ENCODE measurements around the gene POFUT2.

The POFUT2 gene

GRCh38 chr21:45287438-45288391 is at the start of gene POFUT2:
POFUT2 (minus strand) TSS chr21:45287895; CDS start chr21:45287871, 24 bp downstream.
- DNase-seq: peak; percentile 88

- DNase-seq: no peak
These were observed 49.2 kb upstream of the POFUT2 start for GRCh38 chr21:45336870-45337269.

- DNase-seq: no peak
These were observed 48.8 kb upstream of the POFUT2 start for GRCh38 chr21:45336535-45336810.

GRCh38 chr21:45335761-45336534 is 48.3 kb upstream of the POFUT2 start:
- DNase-seq: no peak

- no peak for DNase-seq
These were observed 47.6 kb upstream of the POFUT2 start for GRCh38 chr21:45335151-45335760.

GRCh38 chr21:45334591-45335081 is 46.9 kb upstream of the POFUT2 start:
- no peak for DNase-seq

- DNase-seq: no peak
These were observed 46.4 kb upstream of the POFUT2 start for GRCh38 chr21:45334134-45334533.

GRCh38 chr21:45333583-45334121 is 46.0 kb upstream of the POFUT2 start:
- DNase-seq: no peak

- no peak for DNase-seq
These were observed 45.4 kb upstream of the POFUT2 start for GRCh38 chr21:45332981-45333582.

GRCh38 chr21:45332415-45332814 is 44.7 kb upstream of the POFUT2 start:
- no peak for DNase-seq

- no peak for DNase-seq
These were observed 43.9 kb upstream of the POFUT2 start for GRCh38 chr21:45331531-45332147.

- no peak for DNase-seq
These were observed 43.2 kb upstream of the POFUT2 start for GRCh38 chr21:45330851-45331261.

GRCh38 chr21:45330075-45330781 is 42.5 kb upstream of the POFUT2 start:
- peak; percentile 72 for DNase-seq

GRCh38 chr21:45329261-45330074 is 41.8 kb upstream of the POFUT2 start:
- DNase-seq: no peak

GRCh38 chr21:45328198-45329091 is 40.8 kb upstream of the POFUT2 start:
- no peak for DNase-seq

- DNase-seq: no peak
These were observed 39.9 kb upstream of the POFUT2 start for GRCh38 chr21:45327441-45328197.

- no peak for DNase-seq
These were observed 39.3 kb upstream of the POFUT2 start for GRCh38 chr21:45326891-45327440.

- DNase-seq: peak; percentile 51
These were observed 38.6 kb upstream of the POFUT2 start for GRCh38 chr21:45326169-45326851.
